Measurements from ENCODE around the gene CLCC1. TPM values are rescaled to one million over a fixed set of nuclear protein-coding genes. Genes with fewer than 3 reads are reported as not detected.
A peak's percentile ranks its signal among the peaks of the same experiment; 100 is the strongest.
"Not testable (repeated sequence)": the region's sequence is repeated elsewhere in the genome, so short reads cannot be mapped to it uniquely, and the experiment has no call there.

CLCC1 gene
- total RNA-seq, 1 donor from 2014 or later = 26.4 TPM

- no peak overlapping the region for H3K27ac Mint-ChIP-seq (ENCODE audit: unreplicated experiment)
- no peak for TF ChIP-seq CTCF (IDR thresholded peaks at IDR 0.05; ENCODE audit: partially characterized antibody, unreplicated experiment)
- no peak for DNase-seq
- H3K9me3 Mint-ChIP-seq (ENCODE audit: unreplicated experiment) = no peaks in the 10 kb centered on the region
- no peak overlapping the region for H3K4me3 Mint-ChIP-seq (ENCODE audit: unreplicated experiment)
- peaks cover 27% of the 10 kb centered on the region for H3K4me1 Mint-ChIP-seq (ENCODE audit: low read depth, unreplicated experiment)
- H3K36me3 Mint-ChIP-seq (ENCODE audit: unreplicated experiment) = no peaks in the 10 kb centered on the region
- peaks cover 3% of the 10 kb centered on the region for H3K27me3 Mint-ChIP-seq (ENCODE audit: unreplicated experiment)
Measured at GRCh38 chr1:108951242-108951641, 12.0 kb downstream of the CLCC1 start.

- H3K36me3 Mint-ChIP-seq (ENCODE audit: unreplicated experiment) = no peaks in the 10 kb centered on the region
- H3K27ac Mint-ChIP-seq (ENCODE audit: unreplicated experiment) = peak overlapping the region; percentile 25
- DNase-seq = no peak
- no peaks in the 10 kb centered on the region for H3K9me3 Mint-ChIP-seq (ENCODE audit: unreplicated experiment)
- TF ChIP-seq CTCF (IDR thresholded peaks at IDR 0.05; ENCODE audit: partially characterized antibody, unreplicated experiment) = no peak
- peaks cover 3% of the 10 kb centered on the region for H3K27me3 Mint-ChIP-seq (ENCODE audit: unreplicated experiment)
- peaks cover 20% of the 10 kb centered on the region for H3K4me1 Mint-ChIP-seq (ENCODE audit: low read depth, unreplicated experiment)
- H3K4me3 Mint-ChIP-seq (ENCODE audit: unreplicated experiment) = peak overlapping the region; percentile 12
Measured at GRCh38 chr1:108949044-108949443, 14.2 kb downstream of the CLCC1 start.

- Mint-ChIP-seq H3K36me3 (ENCODE audit: unreplicated experiment) (no peaks in the 10 kb centered on the region), H3K27me3 (ENCODE audit: unreplicated experiment) (peaks cover 3% of the 10 kb centered on the region), H3K27ac (ENCODE audit: unreplicated experiment) (peak overlapping the region; percentile 72), H3K4me3 (ENCODE audit: unreplicated experiment) (peak overlapping the region; percentile 12), H3K9me3 (ENCODE audit: unreplicated experiment) (no peaks in the 10 kb centered on the region), H3K4me1 (ENCODE audit: low read depth, unreplicated experiment) (peaks cover 20% of the 10 kb centered on the region)
- DNase-seq = no peak
- no peak for TF ChIP-seq CTCF (IDR thresholded peaks at IDR 0.05; ENCODE audit: partially characterized antibody, unreplicated experiment)
Measured at GRCh38 chr1:108947871-108948525, 15.3 kb downstream of the CLCC1 start.

GRCh38 chr1:108936170-108936569 is 27.1 kb downstream of the CLCC1 start:
- Mint-ChIP-seq H3K9me3 (ENCODE audit: unreplicated experiment) (peaks cover 2% of the 10 kb centered on the region), H3K27me3 (ENCODE audit: unreplicated experiment) (no peaks in the 10 kb centered on the region), H3K27ac (ENCODE audit: unreplicated experiment) (no peak overlapping the region), H3K4me3 (ENCODE audit: unreplicated experiment) (no peak overlapping the region), H3K36me3 (ENCODE audit: unreplicated experiment) (no peaks in the 10 kb centered on the region), H3K4me1 (ENCODE audit: low read depth, unreplicated experiment) (no peaks in the 10 kb centered on the region)
- TF ChIP-seq CTCF (IDR thresholded peaks at IDR 0.05; ENCODE audit: partially characterized antibody, unreplicated experiment) = no peak
- DNase-seq = no peak

- no peak overlapping the region for H3K27ac Mint-ChIP-seq (ENCODE audit: unreplicated experiment)
- no peaks in the 10 kb centered on the region for H3K4me1 Mint-ChIP-seq (ENCODE audit: low read depth, unreplicated experiment)
- no peak for DNase-seq
- no peak for TF ChIP-seq CTCF (IDR thresholded peaks at IDR 0.05; ENCODE audit: partially characterized antibody, unreplicated experiment)
- no peaks in the 10 kb centered on the region for H3K27me3 Mint-ChIP-seq (ENCODE audit: unreplicated experiment)
- H3K9me3 Mint-ChIP-seq (ENCODE audit: unreplicated experiment) = peaks cover 2% of the 10 kb centered on the region
- H3K36me3 Mint-ChIP-seq (ENCODE audit: unreplicated experiment) = no peaks in the 10 kb centered on the region
- no peak overlapping the region for H3K4me3 Mint-ChIP-seq (ENCODE audit: unreplicated experiment)
Measured at GRCh38 chr1:108933944-108934343, 29.3 kb downstream of the CLCC1 start.

GRCh38 chr1:108927565-108927964 is 35.7 kb downstream of the CLCC1 start:
- H3K9me3 Mint-ChIP-seq (ENCODE audit: unreplicated experiment); H3K4me3 Mint-ChIP-seq (ENCODE audit: unreplicated experiment); H3K4me1 Mint-ChIP-seq (ENCODE audit: low read depth, unreplicated experiment); DNase-seq; H3K36me3 Mint-ChIP-seq (ENCODE audit: unreplicated experiment); H3K27me3 Mint-ChIP-seq (ENCODE audit: unreplicated experiment); H3K27ac Mint-ChIP-seq (ENCODE audit: unreplicated experiment): not testable (repeated sequence)
